ENCODE results near the gene ATP6V0A4. TPM values are rescaled to one million over a fixed set of nuclear protein-coding genes. Genes with fewer than 3 reads are reported as not detected.
"Not testable (repeated sequence)": the region's sequence is repeated elsewhere in the genome, so short reads cannot be mapped to it uniquely, and the experiment has no call there.

ATP6V0A4 gene
- total RNA-seq: 0.35 TPM in 1 of 2 replicates, not detected in the other
- not detected for polyA plus RNA-seq (2012)

- no peak for DNase-seq (ENCODE audit: low read depth)
Observed at GRCh38 chr7:138797715-138798320, at the start of gene ATP6V0A4, which contains the start of gene TMEM213. Gene ATP6V0A4 (minus strand): TSS chr7:138798196. CDS start chr7:138771247, 26,949 bp downstream. Gene TMEM213 (plus strand): TSS chr7:138797994. CDS start chr7:138798105, 111 bp downstream.

GRCh38 chr7:138845711-138846110 lies 47.7 kb upstream of the ATP6V0A4 start:
- DNase-seq (ENCODE audit: low read depth): no peak

- DNase-seq (ENCODE audit: low read depth): no peak
Observed at GRCh38 chr7:138843632-138844580, 45.9 kb upstream of the ATP6V0A4 start.

- DNase-seq (ENCODE audit: low read depth): no peak
Observed at GRCh38 chr7:138842111-138842510, 44.1 kb upstream of the ATP6V0A4 start.

- peak; percentile 70 for DNase-seq (ENCODE audit: low read depth)
Observed at GRCh38 chr7:138838166-138838565, 40.2 kb upstream of the ATP6V0A4 start.

- DNase-seq (ENCODE audit: low read depth): no peak
Observed at GRCh38 chr7:138837627-138838026, 39.6 kb upstream of the ATP6V0A4 start.

- DNase-seq (ENCODE audit: low read depth): no peak
Observed at GRCh38 chr7:138835087-138835486, 37.1 kb upstream of the ATP6V0A4 start.

- no peak for DNase-seq (ENCODE audit: low read depth)
Observed at GRCh38 chr7:138834583-138834982, 36.6 kb upstream of the ATP6V0A4 start.

- no peak for DNase-seq (ENCODE audit: low read depth)
Observed at GRCh38 chr7:138833596-138833995, 35.6 kb upstream of the ATP6V0A4 start.

GRCh38 chr7:138832966-138833365 lies 35.0 kb upstream of the ATP6V0A4 start:
- DNase-seq (ENCODE audit: low read depth): no peak

- no peak for DNase-seq (ENCODE audit: low read depth)
Observed at GRCh38 chr7:138829335-138829734, 31.3 kb upstream of the ATP6V0A4 start.

- DNase-seq (ENCODE audit: low read depth): no peak
Observed at GRCh38 chr7:138828302-138828701, 30.3 kb upstream of the ATP6V0A4 start.

GRCh38 chr7:138825049-138825721 lies 27.2 kb upstream of the ATP6V0A4 start:
- peak; percentile 23 for DNase-seq (ENCODE audit: low read depth)

GRCh38 chr7:138822867-138823535 lies 25.0 kb upstream of the ATP6V0A4 start:
- DNase-seq (ENCODE audit: low read depth): no peak

- no peak for DNase-seq (ENCODE audit: low read depth)
Observed at GRCh38 chr7:138821912-138822311, 23.9 kb upstream of the ATP6V0A4 start.

GRCh38 chr7:138819625-138820024 lies 21.6 kb upstream of the ATP6V0A4 start:
- no peak for DNase-seq (ENCODE audit: low read depth)

GRCh38 chr7:138816650-138817049 lies 18.7 kb upstream of the ATP6V0A4 start:
- no peak for DNase-seq (ENCODE audit: low read depth)

GRCh38 chr7:138814816-138815332 lies 16.9 kb upstream of the ATP6V0A4 start:
- peak; percentile 14 for DNase-seq (ENCODE audit: low read depth)

- no peak for DNase-seq (ENCODE audit: low read depth)
Observed at GRCh38 chr7:138813945-138814344, 15.9 kb upstream of the ATP6V0A4 start.

GRCh38 chr7:138811327-138811726 lies 13.3 kb upstream of the ATP6V0A4 start:
- not testable (repeated sequence) for DNase-seq (ENCODE audit: low read depth)

- DNase-seq (ENCODE audit: low read depth): no peak
Observed at GRCh38 chr7:138809346-138809745, 11.3 kb upstream of the ATP6V0A4 start.

All from myocyte (in vitro differentiated cells).